ENCODE data around the gene ADGRG7.

ADGRG7 gene

GRCh38 chr3:100698736-100699135, 89.3 kb downstream of the ADGRG7 start:
- DNase-seq (ENCODE audit: low read depth), result no peak
- no peak for TF ChIP-seq CTCF (conservative IDR thresholded peaks at IDR 0.05; ENCODE audit: low read depth, low read length)
- H3K4me3 ChIP-seq (ENCODE audit: low read depth, low read length), result no peak overlapping the region

- H3K4me3 ChIP-seq (ENCODE audit: low read depth, low read length), result no peak overlapping the region
- DNase-seq (ENCODE audit: low read depth), result no peak
Measured at GRCh38 chr3:100700708-100701107, 91.3 kb downstream of the ADGRG7 start.

GRCh38 chr3:100702082-100702979, 92.9 kb downstream of the ADGRG7 start:
- no peak for TF ChIP-seq CTCF (conservative IDR thresholded peaks at IDR 0.05; ENCODE audit: low read depth, low read length)
- no peak for DNase-seq (ENCODE audit: low read depth)
- no peak overlapping the region for H3K4me3 ChIP-seq (ENCODE audit: low read depth, low read length)

More at GRCh38 chr3:100700708-100701107, 91.3 kb downstream of the ADGRG7 start:
- no peak for TF ChIP-seq CTCF (conservative IDR thresholded peaks at IDR 0.05; ENCODE audit: low read depth, low read length)

- no peak for DNase-seq (ENCODE audit: low read depth)
- H3K4me3 ChIP-seq (ENCODE audit: low read depth, low read length), result no peak overlapping the region
- no peak for TF ChIP-seq CTCF (conservative IDR thresholded peaks at IDR 0.05; ENCODE audit: low read depth, low read length)
Measured at GRCh38 chr3:100702980-100703345, 93.6 kb downstream of the ADGRG7 start.

- no peak overlapping the region for H3K4me3 ChIP-seq (ENCODE audit: low read depth, low read length)
- TF ChIP-seq CTCF (conservative IDR thresholded peaks at IDR 0.05; ENCODE audit: low read depth, low read length), result no peak
- DNase-seq (ENCODE audit: low read depth), result no peak
Measured at GRCh38 chr3:100703865-100704264, 94.5 kb downstream of the ADGRG7 start.

- no peak overlapping the region for H3K4me3 ChIP-seq (ENCODE audit: low read depth, low read length)
Measured at GRCh38 chr3:100706365-100706764, 97.0 kb downstream of the ADGRG7 start.

More at GRCh38 chr3:100706365-100706764, 97.0 kb downstream of the ADGRG7 start:
- no peak for DNase-seq (ENCODE audit: low read depth)
- TF ChIP-seq CTCF (conservative IDR thresholded peaks at IDR 0.05; ENCODE audit: low read depth, low read length), result no peak

Measured in choroid plexus epithelial cell (primary cell).